ENCODE results near the gene KIF18B. TPM values are rescaled to one million over a fixed set of nuclear protein-coding genes. Genes with fewer than 3 reads are reported as not detected.
"Not testable (repeated sequence)": the region's sequence is repeated elsewhere in the genome, so short reads cannot be mapped to it uniquely, and the experiment has no call there.

The KIF18B gene
- polyA plus RNA-seq, 3 donors: 12.1 to 21.2 (median 15.8) TPM

GRCh38 chr17:44970136-44970741, 22.7 kb upstream of the KIF18B start:
- peak; percentile 80 for DNase-seq

GRCh38 chr17:44969144-44969780, 21.7 kb upstream of the KIF18B start:
- no peak for DNase-seq

GRCh38 chr17:44968225-44969143, 20.9 kb upstream of the KIF18B start, which contains the start of gene C1QL1:
Gene C1QL1 (minus strand): TSS chr17:44968303. CDS start chr17:44968048, 255 bp downstream.
- DNase-seq: peak; percentile 94

GRCh38 chr17:44967907-44968224, 20.3 kb upstream of the KIF18B start:
- no peak for DNase-seq

- no peak for DNase-seq
Measured at GRCh38 chr17:44967026-44967906, 19.7 kb upstream of the KIF18B start.

GRCh38 chr17:44966348-44967025, 18.9 kb upstream of the KIF18B start:
- no peak for DNase-seq

GRCh38 chr17:44965481-44966234, 18.1 kb upstream of the KIF18B start:
- DNase-seq: no peak

GRCh38 chr17:44961921-44962350, 14.4 kb upstream of the KIF18B start:
- no peak for DNase-seq

- DNase-seq: no peak
Measured at GRCh38 chr17:44960691-44961090, 13.1 kb upstream of the KIF18B start.

GRCh38 chr17:44959821-44960531, 12.4 kb upstream of the KIF18B start:
- no peak for DNase-seq

GRCh38 chr17:44956998-44957981, 9.7 kb upstream of the KIF18B start:
- DNase-seq: no peak

GRCh38 chr17:44955674-44956425, 8.3 kb upstream of the KIF18B start:
- DNase-seq: peak; percentile 63

- no peak for DNase-seq
Measured at GRCh38 chr17:44952946-44953475, 5.4 kb upstream of the KIF18B start.

- DNase-seq: no peak
Measured at GRCh38 chr17:44948315-44948795, 782 bp upstream of the KIF18B start.

GRCh38 chr17:44945652-44946051, 1.9 kb downstream of the KIF18B start:
- not testable (repeated sequence) for DNase-seq

GRCh38 chr17:44942456-44942855, 5.1 kb downstream of the KIF18B start:
- no peak for DNase-seq

- no peak for DNase-seq
Measured at GRCh38 chr17:44941712-44942331, 5.8 kb downstream of the KIF18B start.

Data from renal pelvis (tissue), 4 donors.